ENCODE results near the gene PKD2. TPM values are rescaled to one million over a fixed set of nuclear protein-coding genes. Genes with fewer than 3 reads are reported as not detected.
"Not testable (repeated sequence)": the region's sequence is repeated elsewhere in the genome, so short reads cannot be mapped to it uniquely, and the experiment has no call there.

PKD2 gene
- total RNA-seq, 2 experiments from 2014 or later, result 1.7 to 1.9 TPM

DNA sequence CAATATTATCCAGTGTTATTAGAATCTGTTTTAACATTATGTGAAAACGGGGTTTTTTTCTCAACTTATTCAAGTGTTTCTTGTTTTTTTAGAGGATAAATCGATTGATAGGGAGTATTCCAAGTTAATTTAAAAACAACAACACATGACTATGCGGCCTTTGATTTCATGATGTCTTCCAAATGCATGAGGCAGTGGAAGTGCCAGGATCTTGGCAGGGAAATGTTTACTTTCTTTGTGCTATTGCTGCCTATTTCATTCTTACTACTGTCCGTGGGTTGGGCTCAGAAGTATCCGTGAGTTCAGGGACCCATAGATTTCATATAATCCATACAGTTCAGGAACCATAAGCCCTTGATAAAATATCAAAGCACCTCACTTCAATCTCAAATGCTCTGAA lies 86.4 kb downstream of the PKD2 start:
- Mint-ChIP-seq H3K36me3 (ENCODE audit: low read depth) (no peaks in the 10 kb centered on the region), H3K9me3 (no peaks in the 10 kb centered on the region), H3K4me3 (no peak overlapping the region), H3K4me1 (ENCODE audit: low read depth) (no peaks in the 10 kb centered on the region), H3K27me3 (ENCODE audit: low read depth) (no peaks in the 10 kb centered on the region), H3K27ac (no peak overlapping the region)
- CTCF ChIA-PET, result no interaction called here
- no peak for DNase-seq
- intact Hi-C loops (cut with micrococcal nuclease), result no loop called here

DNA sequence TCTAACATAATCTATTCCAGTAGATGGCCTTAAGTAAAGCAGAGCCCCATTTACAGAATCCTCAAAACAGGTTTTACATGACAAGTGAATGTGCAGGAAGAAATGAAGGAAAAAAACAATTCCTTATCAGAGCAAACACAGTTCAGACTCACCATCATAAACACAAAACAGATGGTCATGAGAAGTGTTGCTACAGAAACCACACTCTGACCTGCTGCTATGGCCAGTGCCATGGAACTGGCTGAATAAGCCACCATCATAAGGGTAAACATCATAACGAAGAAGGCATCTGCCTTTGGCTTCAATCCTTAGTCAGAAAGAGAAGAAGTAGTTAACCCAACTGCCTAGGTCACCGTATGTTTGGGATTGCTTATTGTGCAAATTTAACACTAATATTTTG lies 89.9 kb downstream of the PKD2 start:
- Mint-ChIP-seq H3K36me3 (ENCODE audit: low read depth) (no peaks in the 10 kb centered on the region), H3K4me3 (no peak overlapping the region), H3K9me3 (no peaks in the 10 kb centered on the region), H3K27me3 (ENCODE audit: low read depth) (peaks cover 2% of the 10 kb centered on the region), H3K27ac (no peak overlapping the region), H3K4me1 (ENCODE audit: low read depth) (no peaks in the 10 kb centered on the region)
- DNase-seq, result no peak
- intact Hi-C loops (cut with micrococcal nuclease), result no loop called here
- CTCF ChIA-PET, result no interaction called here

DNA sequence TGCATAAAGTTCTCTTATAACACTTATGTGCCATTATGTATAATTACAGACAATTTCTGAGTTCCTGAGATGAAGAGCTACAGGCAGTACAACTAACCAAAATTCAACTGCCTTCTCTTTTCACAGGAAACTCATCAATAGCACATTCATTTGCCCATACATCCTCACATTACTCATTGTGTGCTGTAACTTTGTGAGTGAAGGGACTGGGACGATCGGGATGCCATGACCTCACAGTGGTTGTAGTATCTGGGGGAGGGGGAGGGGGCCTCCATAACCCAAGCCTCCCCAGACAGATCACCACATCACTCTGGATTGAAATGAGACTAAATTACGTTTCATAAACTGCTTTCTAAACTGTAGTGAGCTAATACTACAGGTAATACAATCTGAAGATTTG lies 90.3 kb downstream of the PKD2 start:
- no peak overlapping the region for H3K4me3 Mint-ChIP-seq
- DNase-seq, result no peak
- no peaks in the 10 kb centered on the region for H3K36me3 Mint-ChIP-seq (ENCODE audit: low read depth)
- CTCF ChIA-PET, result no interaction called here
- H3K27me3 Mint-ChIP-seq (ENCODE audit: low read depth), result peaks cover 2% of the 10 kb centered on the region
- H3K4me1 Mint-ChIP-seq (ENCODE audit: low read depth), result no peaks in the 10 kb centered on the region
- H3K27ac Mint-ChIP-seq, result no peak overlapping the region
- intact Hi-C loops (cut with micrococcal nuclease), result no loop called here
- H3K9me3 Mint-ChIP-seq, result no peaks in the 10 kb centered on the region

DNA sequence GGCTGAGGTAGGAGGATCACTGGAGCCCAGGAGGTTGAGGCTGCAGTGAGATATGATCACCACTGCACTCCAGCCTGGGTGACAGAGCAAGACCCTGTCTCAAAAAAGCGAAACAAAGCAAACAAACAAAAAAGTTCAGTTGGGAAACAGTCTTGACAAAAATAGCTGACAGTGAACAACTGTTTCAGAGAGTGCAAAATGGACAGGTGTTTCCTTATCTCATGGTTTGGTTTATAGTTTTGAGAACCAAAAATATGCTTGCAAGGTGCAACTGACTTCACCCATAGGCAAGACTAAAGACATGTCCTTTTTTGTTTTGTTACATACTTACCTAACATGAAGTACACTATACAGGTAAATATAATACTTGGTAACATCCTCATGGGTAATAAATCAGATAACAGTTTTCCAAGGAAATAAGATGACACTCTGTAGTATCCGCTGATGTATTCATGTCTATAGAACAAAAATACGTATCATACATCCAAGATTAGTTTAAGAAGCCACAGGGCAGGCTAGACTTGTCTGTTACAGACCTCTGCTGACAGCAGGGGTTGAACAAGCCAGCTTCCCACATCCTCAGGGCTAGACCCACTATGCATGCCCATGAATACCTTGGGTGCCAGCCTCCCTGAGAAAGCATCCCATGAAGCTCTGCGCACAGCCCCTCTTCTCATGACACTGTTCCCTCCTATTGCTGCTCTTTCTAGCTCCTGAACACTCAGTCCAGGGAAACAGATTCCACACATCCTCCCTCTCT lies 91.7 kb downstream of the PKD2 start:
- CTCF ChIA-PET, result no interaction called here
- H3K27me3 Mint-ChIP-seq (ENCODE audit: low read depth), result peaks cover 2% of the 10 kb centered on the region
- no peak overlapping the region for H3K27ac Mint-ChIP-seq
- no peak overlapping the region for H3K4me3 Mint-ChIP-seq
- no peaks in the 10 kb centered on the region for H3K9me3 Mint-ChIP-seq
- H3K36me3 Mint-ChIP-seq (ENCODE audit: low read depth), result no peaks in the 10 kb centered on the region
- no peak for DNase-seq
- no peaks in the 10 kb centered on the region for H3K4me1 Mint-ChIP-seq (ENCODE audit: low read depth)
- intact Hi-C loops (cut with micrococcal nuclease), result no loop called here

DNA sequence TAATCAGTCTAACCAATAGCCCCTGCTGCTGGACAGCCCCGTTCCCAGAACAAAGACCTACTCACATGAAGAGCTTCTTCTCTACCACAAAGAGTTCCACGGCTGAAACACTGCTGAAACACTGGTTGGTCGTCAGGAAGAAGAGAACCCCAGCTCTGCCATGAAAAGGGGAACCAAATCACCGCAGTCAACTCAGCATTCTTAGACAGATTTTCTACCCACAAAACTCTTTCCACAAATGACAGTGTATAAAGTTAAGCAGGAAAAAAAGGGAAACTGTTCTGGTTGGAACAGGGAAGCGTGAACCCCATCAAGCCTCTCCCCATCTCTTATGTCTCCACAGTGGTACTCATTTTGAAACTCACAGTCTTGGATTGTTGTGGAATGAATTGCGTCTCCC lies 93.7 kb downstream of the PKD2 start:
- Mint-ChIP-seq H3K36me3 (ENCODE audit: low read depth) (no peaks in the 10 kb centered on the region), H3K27me3 (ENCODE audit: low read depth) (peaks cover 2% of the 10 kb centered on the region), H3K27ac (no peak overlapping the region), H3K4me3 (no peak overlapping the region), H3K4me1 (ENCODE audit: low read depth) (peaks cover 2% of the 10 kb centered on the region), H3K9me3 (no peaks in the 10 kb centered on the region)
- intact Hi-C loops (cut with micrococcal nuclease), result no loop called here
- DNase-seq, result no peak
- CTCF ChIA-PET, result no interaction called here

DNA sequence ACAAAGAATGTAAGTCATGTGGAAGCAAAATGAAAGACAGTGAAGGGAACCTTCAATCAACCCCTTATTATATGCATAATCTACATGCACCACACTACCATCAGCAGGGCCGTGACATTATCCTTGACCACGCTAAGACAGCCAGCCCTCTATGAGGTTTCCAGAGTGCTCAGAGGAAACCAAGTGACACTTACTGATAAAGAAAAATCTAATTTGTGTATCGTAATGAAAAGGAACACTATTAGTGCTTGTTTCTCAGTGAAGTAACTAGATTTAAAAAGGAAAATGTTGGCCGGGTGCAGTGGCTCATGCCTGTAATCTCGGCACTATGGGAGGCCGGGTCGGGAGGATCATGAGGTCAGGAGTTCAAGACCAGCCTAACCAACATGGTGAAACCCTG lies 94.6 kb downstream of the PKD2 start:
- no peak overlapping the region for H3K27ac Mint-ChIP-seq
- no peak overlapping the region for H3K4me3 Mint-ChIP-seq
- DNase-seq, result no peak
- H3K9me3 Mint-ChIP-seq, result no peaks in the 10 kb centered on the region
- CTCF ChIA-PET, result no interaction called here
- peaks cover 4% of the 10 kb centered on the region for H3K4me1 Mint-ChIP-seq (ENCODE audit: low read depth)
- H3K36me3 Mint-ChIP-seq (ENCODE audit: low read depth), result no peaks in the 10 kb centered on the region
- H3K27me3 Mint-ChIP-seq (ENCODE audit: low read depth), result peaks cover 2% of the 10 kb centered on the region
- intact Hi-C loops (cut with micrococcal nuclease), result no loop called here

DNA sequence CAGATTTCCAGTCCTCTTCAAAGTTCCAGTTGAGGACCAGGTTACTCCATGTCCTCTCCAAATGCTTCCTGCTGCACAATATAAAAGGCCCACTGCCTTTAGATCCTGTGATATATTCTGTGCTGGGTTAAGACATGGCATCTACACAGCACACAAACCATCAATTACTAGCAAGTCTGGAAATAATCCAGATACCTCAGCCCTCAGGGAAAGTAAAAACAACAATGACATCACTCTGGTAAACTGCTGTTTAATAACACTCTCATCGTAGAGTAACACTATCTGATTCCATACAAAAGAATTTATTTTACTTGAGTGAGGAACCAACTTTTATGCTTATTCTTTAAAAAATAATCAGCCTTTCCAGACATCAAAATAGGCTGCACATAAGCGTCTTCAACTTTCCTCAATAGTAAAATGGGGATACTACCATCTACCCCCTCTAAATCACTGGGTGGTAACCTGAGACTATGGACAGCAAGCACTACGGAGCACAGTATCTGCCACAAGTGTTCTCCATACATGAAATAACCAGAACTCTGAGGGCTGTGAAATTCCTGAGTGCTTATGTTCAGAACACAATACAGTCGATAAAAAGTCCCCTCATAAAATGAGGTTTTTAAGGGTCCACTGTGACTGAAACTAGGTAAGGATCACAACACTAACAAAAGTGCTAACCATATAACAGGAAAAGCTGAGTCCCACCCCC lies 97.6 kb downstream of the PKD2 start:
- no peak overlapping the region for H3K27ac Mint-ChIP-seq
- CTCF ChIA-PET, result no interaction called here

DNA sequence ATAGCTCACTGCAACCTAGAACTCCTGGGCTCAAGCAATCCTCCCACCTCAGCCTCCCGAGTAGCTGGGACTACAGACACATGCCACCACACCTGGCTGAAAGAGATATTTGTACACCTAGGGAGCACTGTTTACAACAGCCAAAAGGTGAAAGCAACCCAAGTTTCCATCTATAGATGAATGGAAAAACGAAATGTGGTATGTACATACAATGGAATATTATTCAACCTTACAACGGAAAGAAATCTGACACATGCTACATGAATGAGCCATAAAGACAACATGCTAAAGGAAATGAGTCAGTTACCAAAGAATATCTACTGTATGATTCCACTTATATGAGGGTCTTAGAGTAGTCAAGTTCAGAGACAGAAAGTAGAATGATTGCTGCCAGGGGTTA lies 98.8 kb downstream of the PKD2 start:
- no peaks in the 10 kb centered on the region for H3K36me3 Mint-ChIP-seq (ENCODE audit: low read depth)
- peaks cover under 1% of the 10 kb centered on the region for H3K27me3 Mint-ChIP-seq (ENCODE audit: low read depth)
- peaks cover 4% of the 10 kb centered on the region for H3K4me1 Mint-ChIP-seq (ENCODE audit: low read depth)
- no peak overlapping the region for H3K27ac Mint-ChIP-seq
- CTCF ChIA-PET, result no interaction called here
- DNase-seq, result no peak
- intact Hi-C loops (cut with micrococcal nuclease), result no loop called here
- no peak overlapping the region for H3K4me3 Mint-ChIP-seq
- no peaks in the 10 kb centered on the region for H3K9me3 Mint-ChIP-seq

More for the DNA sequence above, 97.6 kb downstream of the PKD2 start:
- Mint-ChIP-seq H3K27me3 (ENCODE audit: low read depth) (peaks cover 2% of the 10 kb centered on the region), H3K4me3 (no peak overlapping the region), H3K9me3 (no peaks in the 10 kb centered on the region), H3K4me1 (ENCODE audit: low read depth) (peaks cover 4% of the 10 kb centered on the region), H3K36me3 (ENCODE audit: low read depth) (no peaks in the 10 kb centered on the region)
- DNase-seq, result no peak
- intact Hi-C loops (cut with micrococcal nuclease), result no loop called here

DNA sequence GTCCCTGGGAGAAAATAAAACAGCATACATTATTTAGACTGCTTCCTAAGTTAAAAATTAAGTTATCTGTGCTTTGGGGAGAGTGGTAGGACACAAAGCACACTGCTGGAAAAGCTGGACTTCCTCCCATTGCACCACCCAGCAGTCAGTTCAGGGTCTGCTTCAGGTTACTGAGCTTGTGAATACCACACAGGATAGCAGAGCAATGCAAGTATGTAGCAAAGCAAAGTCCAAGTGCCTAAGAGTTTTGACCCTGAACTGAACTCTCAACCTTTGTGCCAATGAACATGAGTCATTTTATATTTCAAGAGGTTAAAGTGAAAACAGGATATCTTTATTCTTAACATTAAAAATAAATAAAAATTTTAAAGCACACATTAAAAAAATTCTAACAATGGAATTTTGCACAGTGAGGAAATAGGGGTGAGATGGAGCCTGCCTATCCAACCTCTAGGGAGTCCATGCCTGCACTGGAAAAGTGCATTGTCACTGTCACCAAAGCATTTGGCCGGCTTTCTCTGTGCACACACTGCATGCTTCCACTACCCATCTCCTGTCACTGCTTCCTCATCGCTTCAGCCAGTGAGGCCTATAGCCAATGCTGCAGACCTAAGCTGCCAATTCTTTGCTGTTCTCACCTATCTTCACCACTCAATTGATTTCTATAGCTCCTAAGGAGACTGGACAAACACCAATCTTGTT lies 100.1 kb downstream of the PKD2 start:
- H3K4me1 Mint-ChIP-seq (ENCODE audit: low read depth), result peaks cover 4% of the 10 kb centered on the region
- intact Hi-C loops (cut with micrococcal nuclease), result no loop called here
- no peak overlapping the region for H3K4me3 Mint-ChIP-seq
- H3K36me3 Mint-ChIP-seq (ENCODE audit: low read depth), result no peaks in the 10 kb centered on the region
- H3K27ac Mint-ChIP-seq, result no peak overlapping the region
- H3K27me3 Mint-ChIP-seq (ENCODE audit: low read depth), result no peaks in the 10 kb centered on the region
- no peaks in the 10 kb centered on the region for H3K9me3 Mint-ChIP-seq
- CTCF ChIA-PET, result no interaction called here
- DNase-seq, result no peak

DNA sequence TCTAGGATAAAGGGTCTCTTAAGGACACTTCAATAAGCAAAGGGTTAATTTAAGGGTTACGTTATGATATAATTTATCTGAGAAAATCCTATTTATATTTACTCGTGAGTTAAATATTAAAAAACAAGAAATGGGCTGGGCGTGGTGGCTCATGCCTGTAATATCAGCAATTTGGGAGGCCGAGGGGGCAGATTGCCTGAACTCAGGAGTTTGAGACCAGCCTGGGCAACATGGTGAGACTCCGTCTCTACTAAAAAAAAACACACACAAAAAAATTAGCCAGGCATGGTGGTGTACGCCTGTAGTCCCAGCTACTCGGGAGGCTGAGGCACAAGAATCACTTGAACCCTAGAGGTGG lies 100.7 kb downstream of the PKD2 start:
- H3K9me3 Mint-ChIP-seq; DNase-seq; H3K4me1 Mint-ChIP-seq (ENCODE audit: low read depth); H3K4me3 Mint-ChIP-seq; intact Hi-C loops (cut with micrococcal nuclease); CTCF ChIA-PET; H3K27me3 Mint-ChIP-seq (ENCODE audit: low read depth); H3K27ac Mint-ChIP-seq; H3K36me3 Mint-ChIP-seq (ENCODE audit: low read depth): not testable (repeated sequence)

DNA sequence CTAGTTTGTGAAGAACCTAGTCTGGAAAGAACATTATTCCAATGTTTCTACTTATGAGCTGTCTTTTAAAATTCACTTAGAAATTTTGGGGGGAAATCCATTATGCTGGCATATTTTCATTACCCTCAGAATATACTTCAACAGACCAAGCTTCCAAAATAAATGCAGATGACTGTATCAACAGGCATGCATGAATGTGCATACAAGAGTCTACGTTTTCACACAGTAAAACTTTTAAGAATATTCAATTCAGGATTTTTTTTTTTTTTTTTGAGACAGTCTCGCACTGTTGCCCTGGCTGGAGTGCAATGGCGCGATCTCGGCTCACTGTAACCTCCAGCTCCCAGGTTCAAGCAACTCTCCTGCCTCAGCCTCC lies 101.3 kb downstream of the PKD2 start:
- H3K9me3 Mint-ChIP-seq, result no peaks in the 10 kb centered on the region
- H3K4me1 Mint-ChIP-seq (ENCODE audit: low read depth), result peaks cover 4% of the 10 kb centered on the region
- H3K4me3 Mint-ChIP-seq, result no peak overlapping the region
- intact Hi-C loops (cut with micrococcal nuclease), result no loop called here
- no peak overlapping the region for H3K27ac Mint-ChIP-seq
- no peaks in the 10 kb centered on the region for H3K27me3 Mint-ChIP-seq (ENCODE audit: low read depth)
- no peaks in the 10 kb centered on the region for H3K36me3 Mint-ChIP-seq (ENCODE audit: low read depth)
- CTCF ChIA-PET, result no interaction called here
- no peak for DNase-seq

DNA sequence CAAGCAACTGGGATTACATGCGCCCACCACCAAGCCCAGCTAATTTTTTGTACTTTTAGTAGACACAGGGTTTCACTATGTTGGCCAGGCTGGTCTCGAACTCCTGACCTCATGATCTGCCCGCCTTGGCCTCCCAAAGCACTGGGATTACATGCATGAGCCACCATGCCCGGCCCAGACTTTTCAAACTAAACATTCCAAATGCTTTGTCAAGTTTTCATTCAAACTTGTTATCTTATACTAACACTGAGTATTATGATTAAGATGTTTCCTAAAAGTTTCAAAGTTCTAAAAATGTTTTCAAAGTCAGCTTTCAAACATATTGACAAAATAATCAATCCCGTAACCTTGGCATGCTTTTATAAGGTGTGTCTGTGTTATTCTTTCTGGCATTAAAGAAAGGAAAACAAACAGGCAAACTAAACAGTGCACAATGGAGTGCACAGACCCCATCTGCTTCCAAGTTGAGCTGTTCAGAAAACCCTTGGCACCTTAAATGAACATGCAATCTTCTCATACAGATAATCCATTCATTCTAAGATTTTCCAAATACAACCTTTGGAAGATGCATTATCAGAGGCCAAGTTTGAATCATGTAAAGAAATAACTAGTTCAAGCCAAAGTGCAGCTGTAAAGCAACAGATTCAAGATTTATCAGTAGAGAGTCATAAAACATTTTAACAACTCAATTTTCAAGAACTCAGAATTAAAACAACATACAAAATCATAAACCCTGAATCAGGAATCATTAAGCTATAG lies 101.9 kb downstream of the PKD2 start:
- Mint-ChIP-seq H3K4me3 (no peak overlapping the region), H3K4me1 (ENCODE audit: low read depth) (peaks cover 4% of the 10 kb centered on the region), H3K36me3 (ENCODE audit: low read depth) (no peaks in the 10 kb centered on the region), H3K27ac (no peak overlapping the region), H3K27me3 (ENCODE audit: low read depth) (no peaks in the 10 kb centered on the region), H3K9me3 (no peaks in the 10 kb centered on the region)
- DNase-seq, result no peak
- intact Hi-C loops (cut with micrococcal nuclease), result no loop called here
- CTCF ChIA-PET, result interaction anchor here (0.7 kb wide), 3 partner anchors 52 to 966 kb away, joined by 3 to 5 read pairs (median 3); no protein-coding TSS in a partner anchor

Measured in activated naive CD4-positive, alpha-beta T cell treated with anti-CD3 and anti-CD28 coated beads for 36 hours (primary cell).